Femur (tissue), 1 donor: ENCODE measurements around the gene SLC35G1.

Source experiments
- DNase-seq: peaks from one replicate; pipeline ENCODE4 v3.0.0-alpha.2; 2017

SLC35G1 gene

DNA sequence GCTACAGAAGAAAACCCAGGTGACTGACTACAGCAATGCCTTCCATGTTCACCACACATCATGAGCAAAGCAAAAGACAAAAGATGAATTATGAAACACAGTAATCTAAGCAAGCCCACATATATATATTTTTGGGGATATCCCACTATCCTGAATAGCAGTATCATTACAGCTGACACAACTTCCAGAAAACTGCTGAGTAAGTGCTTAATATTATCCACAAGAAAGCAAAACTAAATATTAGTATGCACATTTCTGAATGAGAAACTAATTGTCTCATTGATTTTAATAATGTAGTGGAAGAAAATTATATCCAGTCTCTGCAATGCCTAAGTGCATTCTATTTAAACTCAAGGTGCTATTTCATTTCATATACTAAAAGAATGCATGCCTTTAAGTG is 14.5 kb upstream of the SLC35G1 start:
- DNase-seq = no peak

- no peak for DNase-seq
Measured at GRCh38 chr10:93894516-93895378, 969 bp downstream of the SLC35G1 start.

DNA sequence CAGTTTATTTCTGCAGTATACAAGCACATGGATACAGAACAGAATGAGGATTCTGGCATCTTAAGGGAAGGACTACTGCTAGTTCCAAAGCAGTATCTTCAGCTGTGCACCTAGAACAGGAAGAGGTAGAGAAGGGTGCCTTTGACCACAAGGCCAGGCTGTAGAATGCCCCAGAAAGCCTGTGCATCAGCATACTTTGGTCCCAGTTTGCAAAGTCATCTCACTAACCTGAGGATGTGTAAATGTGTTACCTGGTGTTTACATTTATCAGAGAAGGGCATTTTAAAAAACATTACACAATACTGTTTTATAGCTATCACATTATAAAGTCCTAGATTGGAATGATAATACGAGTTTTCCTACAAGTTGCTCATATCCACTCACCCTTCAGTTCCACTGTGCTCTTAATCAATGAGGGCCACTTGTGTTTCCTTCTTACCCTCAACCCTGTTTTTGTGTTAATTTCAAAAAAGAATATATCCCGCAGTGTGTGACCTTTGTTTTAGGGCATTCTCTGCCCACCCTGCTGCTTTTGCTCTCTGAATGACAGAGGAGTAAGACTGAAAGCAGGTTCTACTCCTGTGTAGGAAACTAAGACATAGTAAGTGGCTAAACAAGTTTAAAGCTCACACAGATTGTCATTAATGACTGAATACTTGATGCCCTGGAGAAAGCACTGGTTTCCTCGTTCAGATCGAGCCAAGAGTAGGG is 3.4 kb downstream of the SLC35G1 start:
- no peak for DNase-seq

DNA sequence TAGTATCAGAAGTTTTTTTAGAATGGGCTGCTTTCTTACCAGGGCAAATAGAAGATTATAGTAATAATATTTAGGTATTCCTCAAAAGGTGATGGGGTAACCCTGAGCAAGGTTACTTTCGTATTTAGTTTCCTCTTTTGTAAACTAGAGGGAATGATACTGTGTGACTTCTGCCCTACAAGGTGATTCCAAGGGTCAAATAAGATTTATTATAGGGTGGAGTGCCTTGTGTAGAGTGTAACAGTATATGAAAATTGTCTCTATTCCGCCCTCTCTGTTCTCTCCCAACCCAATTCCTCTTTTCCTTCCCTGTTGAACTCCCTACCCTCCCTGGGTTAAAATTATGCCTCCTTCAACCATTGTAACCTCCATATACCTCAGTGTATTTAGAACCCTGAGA is 5.3 kb downstream of the SLC35G1 start:
- no peak for DNase-seq

GRCh38 chr10:93903051-93903450 is 9.3 kb downstream of the SLC35G1 start:
- DNase-seq = no peak

- no peak for DNase-seq
Measured at GRCh38 chr10:93904901-93905300, 11.1 kb downstream of the SLC35G1 start.

DNA sequence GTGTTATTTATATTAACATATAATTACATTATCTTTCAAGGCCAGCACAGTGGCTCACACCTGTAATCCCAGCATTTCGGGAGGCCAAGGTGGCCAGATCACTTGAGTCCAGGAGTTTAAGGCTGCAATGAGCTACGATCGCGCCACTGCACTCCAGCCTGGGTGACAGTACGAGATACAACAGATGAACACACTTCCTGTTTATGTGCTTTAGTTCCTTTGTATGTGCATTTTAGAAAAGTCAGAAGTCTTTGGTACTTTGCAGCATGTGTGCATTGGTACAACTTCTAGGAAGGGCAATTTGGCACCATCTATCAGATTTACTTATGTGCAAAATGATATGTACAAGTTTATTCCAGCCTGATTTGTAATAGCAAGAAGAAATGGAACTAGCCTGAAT is 13.3 kb downstream of the SLC35G1 start:
- no peak for DNase-seq

- DNase-seq = no peak
Measured at GRCh38 chr10:93911866-93912265, 18.1 kb downstream of the SLC35G1 start.

GRCh38 chr10:93912444-93912843 is 18.7 kb downstream of the SLC35G1 start:
- DNase-seq = no peak

- DNase-seq = no peak
Measured at GRCh38 chr10:93913706-93914105, 19.9 kb downstream of the SLC35G1 start.

- DNase-seq = no peak
Measured at GRCh38 chr10:93915598-93915997, 21.8 kb downstream of the SLC35G1 start.

- DNase-seq = no peak
Measured at GRCh38 chr10:93916257-93917063, 22.7 kb downstream of the SLC35G1 start.

GRCh38 chr10:93917064-93917391 is 23.2 kb downstream of the SLC35G1 start:
- no peak for DNase-seq

DNA sequence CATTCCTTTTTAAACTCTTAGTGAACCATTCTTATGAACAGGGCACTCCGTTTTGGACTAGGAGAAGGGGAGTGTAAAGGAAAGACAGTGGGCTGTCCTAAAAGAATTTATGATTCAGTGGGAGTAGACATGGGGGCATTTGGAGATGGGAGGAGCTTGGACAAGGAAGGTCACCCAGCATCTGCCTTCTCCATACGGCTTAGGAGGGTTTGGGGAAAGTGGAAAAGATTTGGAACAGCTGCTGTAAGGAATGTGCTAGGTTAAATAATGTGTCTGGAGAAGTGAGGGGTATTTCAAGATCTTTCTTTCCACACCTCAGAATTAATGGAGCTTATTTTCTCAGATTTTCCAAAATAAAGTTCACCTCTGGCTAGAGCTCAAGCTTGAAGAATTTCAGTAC is 24.0 kb downstream of the SLC35G1 start:
- DNase-seq = no peak

DNA sequence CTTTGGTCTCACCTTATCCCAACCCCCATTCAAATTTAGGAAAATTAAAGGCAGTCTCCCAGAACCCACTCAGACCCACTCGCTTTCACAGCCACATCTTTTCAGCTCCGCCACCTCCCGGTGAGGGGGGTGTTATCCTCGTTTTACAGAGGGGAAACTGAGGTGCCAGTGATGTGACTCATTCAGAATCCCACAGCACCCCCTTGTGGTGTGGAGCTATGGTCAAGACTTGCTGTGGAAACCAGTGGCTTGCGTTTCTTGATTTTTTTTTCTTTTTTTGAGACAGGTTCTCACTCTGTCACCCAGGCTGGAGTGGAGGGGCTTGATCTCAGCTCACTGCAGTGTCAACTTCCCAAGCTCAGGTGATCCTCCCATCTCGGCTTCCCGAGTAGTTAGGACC is 27.6 kb downstream of the SLC35G1 start:
- no peak for DNase-seq

DNA sequence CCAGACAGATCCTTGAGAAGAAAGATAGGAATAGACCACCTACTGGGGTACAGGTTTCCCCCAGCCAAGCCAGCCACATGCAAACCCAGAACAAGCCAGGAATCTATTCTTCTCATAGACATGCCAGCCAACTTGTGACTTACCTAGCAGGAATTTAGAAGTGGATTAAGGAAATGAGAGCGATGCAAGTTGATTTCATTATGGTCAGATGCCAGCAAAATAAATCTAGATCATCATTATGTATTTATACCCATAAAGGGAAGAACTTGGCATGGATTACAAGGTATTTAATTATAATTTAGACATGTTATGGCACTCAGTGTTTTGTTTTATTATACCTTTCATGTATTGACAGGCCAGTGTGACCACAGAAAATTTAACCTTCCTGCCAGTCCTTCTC is 32.8 kb downstream of the SLC35G1 start:
- DNase-seq = no peak

DNA sequence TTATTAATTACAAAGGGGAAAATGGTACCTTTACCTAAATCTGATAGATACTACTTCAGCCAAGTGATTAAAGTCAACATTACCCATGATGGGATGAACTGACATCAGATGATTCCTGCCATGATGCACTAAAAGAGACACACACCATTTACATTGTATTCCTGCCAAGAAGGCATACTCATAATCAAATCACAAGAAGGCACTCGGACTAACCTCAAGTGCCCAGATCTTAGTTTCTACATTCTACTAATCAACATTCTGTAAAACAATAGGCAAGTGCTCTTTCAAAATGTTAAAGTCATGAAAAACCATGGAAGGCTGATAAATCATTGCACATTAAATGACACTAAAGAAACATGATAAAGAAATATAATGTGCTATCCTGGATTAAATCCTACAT is 44.4 kb downstream of the SLC35G1 start:
- DNase-seq = no peak

DNA sequence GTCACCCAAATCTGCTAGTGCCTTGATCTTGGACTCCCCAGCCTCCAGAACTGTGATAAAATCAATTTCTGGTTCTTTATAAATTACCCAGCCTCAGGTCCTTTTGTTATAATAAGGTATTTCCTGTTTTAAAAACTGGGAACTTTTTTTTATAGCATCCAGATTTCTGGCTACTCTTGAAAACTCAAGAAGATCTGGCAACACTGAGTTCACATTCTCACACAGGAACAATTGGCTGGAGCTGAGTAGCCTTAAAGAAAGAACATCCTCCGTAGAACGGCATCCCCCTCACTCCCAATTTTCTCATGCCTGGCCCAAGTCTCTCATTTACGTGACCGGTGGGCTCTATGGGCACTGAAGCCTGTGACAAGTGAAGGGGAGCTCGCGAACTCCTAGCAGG is 47.1 kb downstream of the SLC35G1 start:
- DNase-seq = no peak

- peak; percentile 64 for DNase-seq
Measured at GRCh38 chr10:93941606-93942005, 47.8 kb downstream of the SLC35G1 start.

GRCh38 chr10:93945819-93946218 is 52.0 kb downstream of the SLC35G1 start:
- DNase-seq = no peak

DNA sequence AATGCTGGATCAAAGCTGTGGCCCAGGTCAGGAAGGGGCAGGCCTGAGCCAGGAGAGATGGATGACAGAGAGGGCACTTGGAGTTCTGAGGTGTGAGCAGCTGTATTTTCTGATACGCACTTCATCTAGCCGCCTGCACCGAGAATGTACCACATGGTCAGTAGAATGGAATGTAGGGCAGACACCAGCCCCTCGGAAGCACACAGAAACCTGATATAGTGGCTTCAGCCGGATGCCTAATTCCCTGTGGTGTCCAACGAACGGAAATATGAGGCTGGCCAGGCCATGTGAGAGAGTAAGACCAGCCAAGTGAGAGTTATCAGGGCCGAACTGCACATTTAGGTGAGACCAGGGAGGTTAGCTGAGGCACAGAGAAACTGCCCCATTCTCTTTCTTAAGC is 53.3 kb downstream of the SLC35G1 start:
- peak; percentile 76 for DNase-seq

DNA sequence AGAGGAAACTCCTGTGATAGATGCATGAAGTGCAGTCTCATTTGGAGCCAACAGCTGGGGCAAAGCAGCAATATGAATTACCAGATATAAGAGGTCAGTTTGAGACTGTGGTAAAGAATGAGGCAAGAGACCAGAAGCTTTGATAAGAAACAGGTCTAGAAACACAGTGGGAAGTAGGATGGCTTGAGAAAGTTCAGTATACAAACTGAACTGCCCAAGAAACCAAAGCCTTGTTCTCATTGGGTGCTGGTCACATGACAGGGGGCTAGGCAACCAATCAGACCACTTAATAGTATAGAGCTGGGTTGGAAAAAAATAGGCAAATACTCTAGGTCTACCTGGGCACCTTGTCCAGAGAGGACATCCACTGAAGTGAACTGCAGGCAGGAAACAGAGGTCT is 53.7 kb downstream of the SLC35G1 start:
- DNase-seq = no peak

- no peak for DNase-seq
Measured at GRCh38 chr10:93951905-93952304, 58.1 kb downstream of the SLC35G1 start.
